ENCODE results near the gene PIK3R1. TPM values are rescaled to one million over a fixed set of nuclear protein-coding genes. Genes with fewer than 3 reads are reported as not detected.

PIK3R1 gene
- total and polyA plus RNA-seq, 8 donors = 4.2 to 31.5 (median 18.8) TPM

GRCh38 chr5:68303754-68304420 lies 88.3 kb downstream of the PIK3R1 start:
- H3K27ac ChIP-seq = no peak overlapping the region
- DNase-seq (peak in 2 of 6 donors; percentile 21 to 29), FAIRE-seq (no peak), ATAC-seq (peak; percentile 39 to 73 (median 60))
- no peaks in the 10 kb centered on the region for H3K36me3 ChIP-seq
- H3K9me3 ChIP-seq = no peaks in the 10 kb centered on the region
- 69 to 75% methylated on average over 4 of the region's 4 CpGs for WGBS, 2 donors
- TF ChIP-seq, protein P1, sequence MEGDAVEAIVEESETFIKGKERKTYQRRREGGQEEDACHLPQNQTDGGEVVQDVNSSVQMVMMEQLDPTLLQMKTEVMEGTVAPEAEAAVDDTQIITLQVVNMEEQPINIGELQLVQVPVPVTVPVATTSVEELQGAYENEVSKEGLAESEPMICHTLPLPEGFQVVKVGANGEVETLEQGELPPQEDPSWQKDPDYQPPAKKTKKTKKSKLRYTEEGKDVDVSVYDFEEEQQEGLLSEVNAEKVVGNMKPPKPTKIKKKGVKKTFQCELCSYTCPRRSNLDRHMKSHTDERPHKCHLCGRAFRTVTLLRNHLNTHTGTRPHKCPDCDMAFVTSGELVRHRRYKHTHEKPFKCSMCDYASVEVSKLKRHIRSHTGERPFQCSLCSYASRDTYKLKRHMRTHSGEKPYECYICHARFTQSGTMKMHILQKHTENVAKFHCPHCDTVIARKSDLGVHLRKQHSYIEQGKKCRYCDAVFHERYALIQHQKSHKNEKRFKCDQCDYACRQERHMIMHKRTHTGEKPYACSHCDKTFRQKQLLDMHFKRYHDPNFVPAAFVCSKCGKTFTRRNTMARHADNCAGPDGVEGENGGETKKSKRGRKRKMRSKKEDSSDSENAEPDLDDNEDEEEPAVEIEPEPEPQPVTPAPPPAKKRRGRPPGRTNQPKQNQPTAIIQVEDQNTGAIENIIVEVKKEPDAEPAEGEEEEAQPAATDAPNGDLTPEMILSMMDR (IDR thresholded peaks at IDR 0.05) = no peak
- peaks cover 10 to 17% (median 15%) of the 10 kb centered on the region in 3 donors for H3K4me1 ChIP-seq
- no peak overlapping the region for H3K4me3 ChIP-seq
- intact Hi-C loops (cut with DNase I) = no loop called here
- H3K27me3 ChIP-seq = no peaks in the 10 kb centered on the region

DNA sequence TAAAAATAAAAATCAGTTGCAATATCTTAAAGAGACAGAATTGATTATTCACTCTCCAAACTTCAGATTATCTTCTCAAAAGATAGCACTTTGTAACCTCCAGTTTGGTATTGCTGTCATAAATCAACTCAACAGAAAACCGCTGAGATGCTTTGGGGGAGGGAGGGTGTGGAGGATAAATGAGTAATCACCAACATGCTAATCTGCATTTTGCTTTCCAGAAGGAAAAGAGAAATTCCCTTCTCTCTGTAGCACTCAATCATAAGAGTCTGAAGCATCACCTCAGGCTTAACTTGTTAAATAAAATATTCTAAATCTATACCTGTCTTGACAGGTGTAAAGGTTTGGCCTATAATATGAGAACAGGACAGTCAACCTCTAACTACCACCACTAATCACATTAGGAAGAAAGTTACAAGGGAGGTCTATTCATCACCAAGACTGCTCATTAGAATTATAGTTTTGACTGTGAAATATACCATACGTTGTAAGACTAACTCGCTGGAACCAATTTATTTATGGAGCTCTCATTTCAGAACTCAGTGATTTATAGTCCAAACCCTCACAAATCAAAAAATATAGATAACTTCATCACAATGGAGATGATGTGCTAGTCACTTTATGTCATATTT lies 89.0 kb downstream of the PIK3R1 start:
- ATAC-seq = no peak
- DNase-seq = no peak
- H3K9me3 ChIP-seq = no peaks in the 10 kb centered on the region
- no peaks in the 10 kb centered on the region for H3K36me3 ChIP-seq
- TF ChIP-seq, protein P1 (IDR thresholded peaks at IDR 0.05) = no peak
- no peak for FAIRE-seq
- intact Hi-C loops (cut with DNase I) = no loop called here
- no peak overlapping the region for H3K4me3 ChIP-seq
- H3K27me3 ChIP-seq = no peaks in the 10 kb centered on the region
- H3K4me1 ChIP-seq = peaks cover 8 to 17% (median 14%) of the 10 kb centered on the region in 3 donors
- H3K27ac ChIP-seq = no peak overlapping the region
- WGBS, 2 donors = 73 to 75% methylated on average over 3 of the region's 3 CpGs

DNA sequence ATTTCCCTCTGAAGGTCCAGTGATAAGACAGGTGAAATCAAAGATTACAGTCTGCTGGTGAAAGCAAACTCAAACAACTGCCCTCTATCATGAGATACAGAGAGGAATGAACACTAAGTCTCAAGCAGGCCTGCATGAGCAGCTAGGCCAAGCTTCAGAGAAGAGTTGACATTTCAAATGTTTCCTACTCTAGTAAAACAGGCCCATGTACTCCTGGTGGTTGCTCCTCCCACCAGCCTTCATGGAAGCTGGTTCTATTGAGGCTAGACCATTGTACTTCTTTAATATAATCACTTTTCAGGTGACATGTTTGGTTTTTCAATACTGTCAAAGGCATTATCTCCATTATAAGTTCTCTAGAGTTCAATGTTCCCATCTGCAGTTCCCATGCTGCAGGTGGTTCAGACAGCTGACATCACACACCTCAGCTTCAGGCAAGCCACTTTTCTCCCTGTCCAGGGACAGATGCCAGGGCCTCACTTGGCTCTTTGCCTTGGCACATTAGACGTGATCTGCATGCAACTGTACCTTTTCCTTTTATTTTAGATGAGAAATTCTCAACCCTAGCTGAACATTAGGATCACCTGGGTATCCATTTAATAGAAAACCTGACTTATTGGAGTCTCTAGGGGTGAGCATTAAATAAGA lies 89.8 kb downstream of the PIK3R1 start:
- peak; percentile 77 to 84 (median 79) for ATAC-seq
- 6 to 9% methylated on average over 1 of the region's 1 CpG for WGBS, 2 donors
- intact Hi-C loops (cut with DNase I) = no loop called here
- Histone ChIP-seq H3K27me3 (no peaks in the 10 kb centered on the region), H3K9me3 (no peaks in the 10 kb centered on the region), H3K27ac (no peak overlapping the region), H3K4me3 (no peak overlapping the region), H3K4me1 (peaks cover 8 to 17% (median 14%) of the 10 kb centered on the region in 3 donors), H3K36me3 (no peaks in the 10 kb centered on the region)
- TF ChIP-seq, protein P1 (IDR thresholded peaks at IDR 0.05) = no peak
- FAIRE-seq = no peak
- DNase-seq = peak; percentile 51 to 72 (median 60)

DNA sequence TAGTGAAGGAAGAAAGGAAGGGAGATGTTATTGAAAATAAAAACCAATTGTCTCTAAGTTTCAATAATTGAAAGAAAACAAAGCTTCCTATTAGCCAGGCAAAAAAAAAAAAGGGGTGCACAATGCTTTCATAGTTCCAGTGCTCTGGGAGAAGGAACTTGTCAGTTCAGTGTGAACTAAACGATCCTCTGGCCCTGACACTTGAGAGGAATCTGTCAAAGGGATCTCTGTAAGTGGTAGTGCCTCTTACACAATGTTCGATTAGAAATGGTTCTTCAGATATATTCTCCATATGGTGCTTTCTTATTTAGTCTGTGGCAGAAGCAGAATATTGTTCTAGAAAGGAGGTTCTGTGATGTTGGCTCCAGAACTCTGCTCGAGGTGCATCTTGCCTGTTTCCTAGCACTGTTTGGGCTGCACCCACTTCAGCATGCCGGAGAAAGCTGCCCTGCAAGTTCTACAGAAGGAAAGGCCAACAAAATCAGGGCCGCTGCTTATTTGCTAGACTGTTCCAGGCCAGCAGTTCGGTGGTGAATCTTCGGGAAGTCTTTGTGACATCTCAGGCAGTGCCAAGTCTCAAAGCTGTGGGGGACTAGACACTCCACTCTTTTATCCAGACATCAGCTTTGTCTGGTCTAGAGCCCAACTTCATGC lies 90.9 kb downstream of the PIK3R1 start:
- whole genome bisulfite sequencing, 2 donors = 18 to 24% methylated on average over 7 of the region's 7 CpGs
- Histone ChIP-seq H3K4me1 (peaks cover 8 to 17% (median 14%) of the 10 kb centered on the region in 3 donors), H3K36me3 (no peaks in the 10 kb centered on the region), H3K27ac (no peak overlapping the region), H3K9me3 (no peaks in the 10 kb centered on the region), H3K27me3 (no peaks in the 10 kb centered on the region), H3K4me3 (no peak overlapping the region)
- DNase-seq (no peak), FAIRE-seq (no peak), ATAC-seq (peak in 3 of 4 donors; percentile 38 to 50 (median 46))
- TF ChIP-seq, protein P1 (IDR thresholded peaks at IDR 0.05) = no peak
- intact Hi-C loops (cut with DNase I) = no loop called here

Data from pancreas (tissue), 10 donors.